ENCODE data around the gene CTPS2.
"Not testable (repeated sequence)": the region's sequence is repeated elsewhere in the genome, so short reads cannot be mapped to it uniquely, and the experiment has no call there.

The CTPS2 gene

DNA sequence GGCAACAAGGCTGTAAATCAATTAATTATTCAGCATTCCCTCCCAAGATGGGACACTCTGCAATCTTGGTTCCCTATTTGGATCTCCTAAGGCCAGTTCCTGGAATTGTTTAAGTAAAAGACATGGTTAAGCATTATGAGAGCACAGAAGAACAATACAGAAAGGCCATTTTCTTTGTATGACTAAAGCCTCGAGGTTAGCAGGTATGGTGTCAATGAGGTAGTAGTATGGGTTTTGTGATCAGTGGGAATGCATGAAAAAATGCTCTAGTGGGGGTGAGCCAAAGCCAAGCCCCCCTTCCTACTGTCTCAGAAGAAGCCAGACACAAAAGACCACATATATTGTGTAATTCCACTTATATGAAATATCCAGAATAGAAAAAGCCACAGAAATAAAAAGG, 124.2 kb downstream of the CTPS2 start:
- Histone ChIP-seq H3K79me1 (ENCODE audit: low read length) (no peaks in the 10 kb centered on the region), H3K4ac (ENCODE audit: low read depth, low read length) (no peak overlapping the region), H2BK120ac (ENCODE audit: low read depth, low read length) (no peak overlapping the region), H3K56ac (ENCODE audit: low read length) (no peak overlapping the region), H3K27ac (ENCODE audit: low read depth, low read length) (no peak overlapping the region), H4K8ac (ENCODE audit: low read depth, low read length) (no peak overlapping the region), H3K23ac (ENCODE audit: low read length) (no peak overlapping the region), H3K79me2 (ENCODE audit: control insufficient read depth, insufficient read depth, low read length) (no peaks in the 10 kb centered on the region), H3K4me2 (ENCODE audit: low read length) (no peak overlapping the region), H3K4me1 (ENCODE audit: control insufficient read depth, low read depth, low read length) (no peaks in the 10 kb centered on the region), H3K36me3 (ENCODE audit: control insufficient read depth, insufficient read depth, low read length) (no peaks in the 10 kb centered on the region), H2AK5ac (ENCODE audit: low read length) (no peak overlapping the region), H2BK15ac (replicated peaks; ENCODE audit: low read depth) (no peak overlapping the region), H3K18ac (ENCODE audit: low read length) (no peak overlapping the region), H2BK5ac (ENCODE audit: low read length) (no peak overlapping the region), H3K27me3 (ENCODE audit: insufficient read depth, low read length, poor library complexity) (no peaks in the 10 kb centered on the region), H4K5ac (ENCODE audit: low read length) (no peak overlapping the region), H3K9ac (ENCODE audit: low read length) (no peak overlapping the region), H3K4me3 (ENCODE audit: low read length) (no peak overlapping the region)
- no CpG with 5 or more reads among the region's 1 CpG for WGBS (ENCODE audit: extremely low coverage, insufficient coverage, low lambda C conversion rate)
- DNase-seq = no peak

DNA sequence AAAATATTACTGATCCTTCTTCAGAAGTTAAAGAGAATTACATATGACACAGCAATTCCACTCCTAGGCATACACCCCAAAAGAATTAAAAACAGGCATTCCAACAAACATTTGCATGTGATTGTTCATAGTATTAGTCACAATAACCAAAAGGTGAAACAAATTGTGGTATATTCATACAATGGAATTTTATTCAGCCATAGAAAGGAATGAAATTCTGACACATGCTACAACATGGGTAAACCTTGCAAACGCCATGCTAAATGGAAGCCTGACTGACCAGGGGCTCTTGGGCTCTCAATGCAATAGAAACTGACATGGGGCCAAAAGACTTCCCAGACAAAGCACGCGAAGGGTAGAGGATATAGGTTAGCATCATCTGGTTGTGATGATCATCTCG, 124.6 kb downstream of the CTPS2 start:
- Histone ChIP-seq H3K23ac (ENCODE audit: low read length) (no peak overlapping the region), H3K4ac (ENCODE audit: low read depth, low read length) (no peak overlapping the region), H3K36me3 (ENCODE audit: control insufficient read depth, insufficient read depth, low read length) (no peaks in the 10 kb centered on the region), H3K56ac (ENCODE audit: low read length) (no peak overlapping the region), H3K4me1 (ENCODE audit: control insufficient read depth, low read depth, low read length) (no peaks in the 10 kb centered on the region), H3K79me2 (ENCODE audit: control insufficient read depth, insufficient read depth, low read length) (no peaks in the 10 kb centered on the region), H3K27ac (ENCODE audit: low read depth, low read length) (no peak overlapping the region), H3K4me2 (ENCODE audit: low read length) (no peak overlapping the region), H4K5ac (ENCODE audit: low read length) (no peak overlapping the region), H2BK120ac (ENCODE audit: low read depth, low read length) (no peak overlapping the region), H3K27me3 (ENCODE audit: insufficient read depth, low read length, poor library complexity) (no peaks in the 10 kb centered on the region), H2AK5ac (ENCODE audit: low read length) (no peak overlapping the region), H3K18ac (ENCODE audit: low read length) (no peak overlapping the region), H3K4me3 (ENCODE audit: low read length) (no peak overlapping the region), H4K8ac (ENCODE audit: low read depth, low read length) (no peak overlapping the region), H2BK5ac (ENCODE audit: low read length) (no peak overlapping the region), H3K9ac (ENCODE audit: low read length) (no peak overlapping the region), H3K79me1 (ENCODE audit: low read length) (no peaks in the 10 kb centered on the region), H2BK15ac (replicated peaks; ENCODE audit: low read depth) (no peak overlapping the region)
- no peak for DNase-seq
- WGBS (ENCODE audit: extremely low coverage, insufficient coverage, low lambda C conversion rate) = no CpG with 5 or more reads among the region's 4 CpGs

- no peaks in the 10 kb centered on the region for H3K4me1 ChIP-seq (ENCODE audit: control insufficient read depth, low read depth, low read length)
- H3K9ac ChIP-seq (ENCODE audit: low read length) = no peak overlapping the region
- WGBS (ENCODE audit: extremely low coverage, insufficient coverage, low lambda C conversion rate) = no CpG with 5 or more reads among the region's 6 CpGs
- no peak overlapping the region for H2AK5ac ChIP-seq (ENCODE audit: low read length)
- no peak overlapping the region for H3K4me3 ChIP-seq (ENCODE audit: low read length)
- no peak overlapping the region for H4K8ac ChIP-seq (ENCODE audit: low read depth, low read length)
- no peaks in the 10 kb centered on the region for H3K79me2 ChIP-seq (ENCODE audit: control insufficient read depth, insufficient read depth, low read length)
- H3K36me3 ChIP-seq (ENCODE audit: control insufficient read depth, insufficient read depth, low read length) = no peaks in the 10 kb centered on the region
- no peaks in the 10 kb centered on the region for H3K27me3 ChIP-seq (ENCODE audit: insufficient read depth, low read length, poor library complexity)
- H3K18ac ChIP-seq (ENCODE audit: low read length) = no peak overlapping the region
- no peak overlapping the region for H3K4me2 ChIP-seq (ENCODE audit: low read length)
- no peak overlapping the region for H2BK5ac ChIP-seq (ENCODE audit: low read length)
- no peak overlapping the region for H3K56ac ChIP-seq (ENCODE audit: low read length)
- peak overlapping the region; percentile 36 for H3K27ac ChIP-seq (ENCODE audit: low read depth, low read length)
- no peak overlapping the region for H2BK120ac ChIP-seq (ENCODE audit: low read depth, low read length)
- DNase-seq = no peak
- no peak overlapping the region for H2BK15ac ChIP-seq (replicated peaks; ENCODE audit: low read depth)
- H3K79me1 ChIP-seq (ENCODE audit: low read length) = no peaks in the 10 kb centered on the region
- no peak overlapping the region for H4K5ac ChIP-seq (ENCODE audit: low read length)
- H3K4ac ChIP-seq (ENCODE audit: low read depth, low read length) = no peak overlapping the region
- no peak overlapping the region for H3K23ac ChIP-seq (ENCODE audit: low read length)
These were observed 125.9 kb downstream of the CTPS2 start for GRCh38 chrX:16586377-16587112.

GRCh38 chrX:16585486-16586376, 126.7 kb downstream of the CTPS2 start:
- Histone ChIP-seq H3K23ac (ENCODE audit: low read length) (no peak overlapping the region), H3K18ac (ENCODE audit: low read length) (no peak overlapping the region), H2BK5ac (ENCODE audit: low read length) (no peak overlapping the region), H2AK5ac (ENCODE audit: low read length) (no peak overlapping the region), H3K56ac (ENCODE audit: low read length) (no peak overlapping the region), H2BK15ac (replicated peaks; ENCODE audit: low read depth) (no peak overlapping the region), H3K4me1 (ENCODE audit: control insufficient read depth, low read depth, low read length) (no peaks in the 10 kb centered on the region), H3K79me1 (ENCODE audit: low read length) (no peaks in the 10 kb centered on the region), H4K5ac (ENCODE audit: low read length) (no peak overlapping the region), H3K9ac (ENCODE audit: low read length) (no peak overlapping the region), H3K36me3 (ENCODE audit: control insufficient read depth, insufficient read depth, low read length) (no peaks in the 10 kb centered on the region), H3K4me2 (ENCODE audit: low read length) (no peak overlapping the region), H3K27ac (ENCODE audit: low read depth, low read length) (peak overlapping the region; percentile 62), H2BK120ac (ENCODE audit: low read depth, low read length) (no peak overlapping the region), H3K4me3 (ENCODE audit: low read length) (no peak overlapping the region), H4K8ac (ENCODE audit: low read depth, low read length) (no peak overlapping the region), H3K4ac (ENCODE audit: low read depth, low read length) (no peak overlapping the region), H3K79me2 (ENCODE audit: control insufficient read depth, insufficient read depth, low read length) (no peaks in the 10 kb centered on the region), H3K27me3 (ENCODE audit: insufficient read depth, low read length, poor library complexity) (no peaks in the 10 kb centered on the region)
- WGBS (ENCODE audit: extremely low coverage, insufficient coverage, low lambda C conversion rate) = no CpG with 5 or more reads among the region's 7 CpGs
- peak; percentile 69 for DNase-seq

GRCh38 chrX:16580004-16580797, 132.3 kb downstream of the CTPS2 start:
- not testable (repeated sequence) for H3K4ac ChIP-seq (ENCODE audit: low read depth, low read length); H3K27me3 ChIP-seq (ENCODE audit: insufficient read depth, low read length, poor library complexity); H3K79me2 ChIP-seq (ENCODE audit: control insufficient read depth, insufficient read depth, low read length); H4K8ac ChIP-seq (ENCODE audit: low read depth, low read length); H3K4me3 ChIP-seq (ENCODE audit: low read length); H3K36me3 ChIP-seq (ENCODE audit: control insufficient read depth, insufficient read depth, low read length); H3K4me2 ChIP-seq (ENCODE audit: low read length); H4K5ac ChIP-seq (ENCODE audit: low read length); H3K27ac ChIP-seq (ENCODE audit: low read depth, low read length); H3K79me1 ChIP-seq (ENCODE audit: low read length); H2BK15ac ChIP-seq (replicated peaks; ENCODE audit: low read depth); H3K18ac ChIP-seq (ENCODE audit: low read length); H2AK5ac ChIP-seq (ENCODE audit: low read length); H3K23ac ChIP-seq (ENCODE audit: low read length); H3K9ac ChIP-seq (ENCODE audit: low read length); H3K4me1 ChIP-seq (ENCODE audit: control insufficient read depth, low read depth, low read length)
- Histone ChIP-seq H2BK120ac (ENCODE audit: low read depth, low read length) (peak overlapping the region; percentile 28), H3K56ac (ENCODE audit: low read length) (peak overlapping the region; percentile 42), H2BK5ac (ENCODE audit: low read length) (peak overlapping the region; percentile 70)
- peak; percentile 67 for DNase-seq
- no CpG with 5 or more reads among the region's 14 CpGs for WGBS (ENCODE audit: extremely low coverage, insufficient coverage, low lambda C conversion rate)

Data from mesendoderm (in vitro differentiated cells).